H1 (cell line): Measurements from ENCODE around the gene RNF187. TPM values are rescaled to one million over a fixed set of nuclear protein-coding genes. Genes with fewer than 3 reads are reported as not detected.
A peak's percentile ranks its signal among the peaks of the same experiment; 100 is the strongest.

ENCODE experiments used
- BCL11A ChIP-seq, 2 experiments: IDR thresholded peaks; one replicate each; pipeline ENCODE4 v1.6.1; 2011; ENCODE audit warnings: low read depth in 2 of 2, low read length in 2 of 2, mild to moderate bottlenecking in 2 of 2
- CBX5 ChIP-seq: fragments of 300-800, 300-1000 bp; sonication (generic); IDR thresholded peaks from 2 replicates; pipeline ENCODE4 v1.7.1; 2016; ENCODE audit warnings: antibody characterized with exemption, low read length, low read depth
- CTBP2 ChIP-seq: IDR thresholded peaks from 2 replicates; pipeline ENCODE4 v1.7.0; 2011; ENCODE audit warnings: borderline replicate concordance, mild to moderate bottlenecking, moderate library complexity, mixed read lengths, low read length; ENCODE audit not compliant: insufficient read depth, insufficient read length
- HDAC6 ChIP-seq: IDR thresholded peaks from one replicate; pipeline ENCODE4 v1.7.1; 2012; ENCODE audit warnings: low read depth, mild to moderate bottlenecking, inconsistent platforms, low read length, moderate library complexity
- MAFK ChIP-seq: IDR thresholded peaks from 2 replicates; pipeline ENCODE4 v1.6.1; 2012; ENCODE audit warnings: low read depth, mild to moderate bottlenecking, improper control_type of control experiment, low read length
- POLR2A ChIP-seq, 2 experiments: IDR thresholded peaks; 1 replicate in 1 of 2; 2 replicates in 1 of 2; pipeline ENCODE4 v1.6.1; 2011; ENCODE audit warnings: low read depth in 2 of 2, low read length in 2 of 2, mild to moderate bottlenecking in 2 of 2; ENCODE audit errors: control extremely low read depth in 1 of 2
- RNF2 ChIP-seq: fragments of 200-900, 300-1000 bp; sonication (generic); IDR thresholded peaks from 2 replicates; pipeline ENCODE4 v1.7.1; 2016; ENCODE audit warnings: borderline replicate concordance, low read depth, mild to moderate bottlenecking, antibody characterized with exemption, low read length; ENCODE audit not compliant: poor library complexity, severe bottlenecking; ENCODE audit errors: missing control alignments
- SAP30 ChIP-seq: fragments of 300-600 bp; sonication (generic); IDR thresholded peaks from 2 replicates; pipeline ENCODE4 v1.7.1; 2012; ENCODE audit warnings: low read length, moderate library complexity, mild to moderate bottlenecking, inconsistent platforms; ENCODE audit not compliant: insufficient read depth, insufficient replicate concordance
- SIX5 ChIP-seq: IDR thresholded peaks from 2 replicates; pipeline ENCODE4 v1.6.1; 2011; ENCODE audit warnings: mild to moderate bottlenecking, low read depth, low read length
- SP1 ChIP-seq: IDR thresholded peaks from 2 replicates; pipeline ENCODE4 v1.6.1; 2011; ENCODE audit warnings: low read depth, low read length
- SUZ12 ChIP-seq: fragments of 200-600 bp; sonication (generic); IDR thresholded peaks from 2 replicates; pipeline ENCODE4 v1.6.1; 2012; ENCODE audit warnings: mild to moderate bottlenecking, inconsistent platforms, low read length, moderate library complexity, mixed read lengths
- TAF1 ChIP-seq: IDR thresholded peaks from 2 replicates; pipeline ENCODE4 v1.6.1; 2011; ENCODE audit warnings: mild to moderate bottlenecking, low read depth, low read length
- TAF7 ChIP-seq: optimal IDR thresholded peaks from 2 replicates; pipeline ENCODE3; 2011; ENCODE audit warnings: low read depth, mild to moderate bottlenecking, inconsistent platforms, low read length, moderate library complexity, borderline replicate concordance
- TBP ChIP-seq: IDR thresholded peaks from 2 replicates; pipeline ENCODE4 v1.6.1; 2011; ENCODE audit warnings: low read depth, low read length, improper control_type of control experiment
- polyA plus RNA-seq, 7 experiments: library from polyadenylated mRNA; depleted of rRNA in 3 of 7; stranded (reverse) in 5 of 7; unstranded in 2 of 7; fragments of >200 nt in 5 of 7; fragments of 200-250 nt in 2 of 7; gene quantifications; 1 replicate in 5 of 7; 2 replicates in 1 of 7; 4 replicates in 1 of 7; pipeline versions ENCODE4 v1.2.1 to v1.2.3, GENCODE V29; 2011 to 2013; ENCODE audit warnings: missing spikeins in 2 of 7, mixed read lengths in 2 of 7
- total RNA-seq: library from RNA; stranded (reverse); fragmentation: NEBNext Ultra II Directional; extraction: Animal tissue kit (Norgen Biotek cat#: 25700); gene quantifications from 2 replicates; pipeline ENCODE4 v1.2.1, GENCODE V29; 2021
- TF ChIP-seq, protein P1 (sequence below): IDR thresholded peaks from 2 replicates; pipeline ENCODE4 v1.6.1; 2011; ENCODE audit warnings: low read length, improper control_type of control experiment
- TF ChIP-seq, protein P2 (sequence below): IDR thresholded peaks from 2 replicates; pipeline ENCODE4 v1.6.1; 2012; ENCODE audit warnings: inconsistent platforms
- TF ChIP-seq, protein P3 (sequence below), 3 experiments: IDR thresholded peaks; 1 replicate in 2 of 3; 2 replicates in 1 of 3; pipeline versions ENCODE4 v1.5.1 to v1.6.1; 2011; ENCODE audit warnings: low read length in 3 of 3, mild to moderate bottlenecking in 3 of 3, inconsistent platforms in 2 of 3, low read depth in 1 of 3, moderate library complexity in 1 of 3; ENCODE audit not compliant: insufficient read depth in 1 of 3; ENCODE audit errors: control extremely low read depth in 1 of 3

The RNF187 gene
- total and polyA plus RNA-seq, 2 of the 8 experiments (the other 6 are each of a cell fraction or from before 2014, with no cell fraction given) = 47.0 to 113 TPM

DNA sequence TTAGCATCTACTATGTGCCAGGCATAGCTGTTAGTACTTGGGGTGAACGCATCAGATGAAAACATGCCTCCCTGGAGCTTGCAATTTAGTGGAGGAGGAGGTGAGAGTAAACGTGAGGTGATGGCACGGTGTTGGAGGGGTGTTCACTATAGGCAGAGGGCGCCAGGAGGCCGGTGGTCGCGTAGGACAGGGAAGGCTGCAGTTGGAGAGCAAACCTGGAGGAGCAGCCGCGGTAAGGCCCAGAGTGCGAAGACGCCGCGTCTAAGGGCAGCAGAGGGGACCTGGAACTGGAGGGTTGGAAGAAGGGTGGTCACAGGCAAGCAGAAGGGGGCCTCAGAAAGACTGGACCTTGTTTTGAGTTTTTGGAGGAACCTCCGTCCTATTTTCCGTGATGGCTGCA, 40.3 kb upstream of the RNF187 start (continued):
- TF ChIP-seq SP1 (no peak), RNF2 (no peak), SIX5 (no peak), CTBP2 (no peak), TAF7 (no peak), SUZ12 (no peak), HDAC6 (no peak), SAP30 (no peak), CBX5 (no peak), MAFK (no peak), POLR2A (IDR thresholded peaks at IDR 0.05; ENCODE audit: control extremely low read depth in 1 of 2, low read depth in 2 of 2, low read length in 2 of 2) (no peak), TBP (no peak), TAF1 (no peak), BCL11A (IDR thresholded peaks at IDR 0.05; ENCODE audit: low read depth in 2 of 2, low read length in 2 of 2) (no peak)
- TF ChIP-seq, protein P1, sequence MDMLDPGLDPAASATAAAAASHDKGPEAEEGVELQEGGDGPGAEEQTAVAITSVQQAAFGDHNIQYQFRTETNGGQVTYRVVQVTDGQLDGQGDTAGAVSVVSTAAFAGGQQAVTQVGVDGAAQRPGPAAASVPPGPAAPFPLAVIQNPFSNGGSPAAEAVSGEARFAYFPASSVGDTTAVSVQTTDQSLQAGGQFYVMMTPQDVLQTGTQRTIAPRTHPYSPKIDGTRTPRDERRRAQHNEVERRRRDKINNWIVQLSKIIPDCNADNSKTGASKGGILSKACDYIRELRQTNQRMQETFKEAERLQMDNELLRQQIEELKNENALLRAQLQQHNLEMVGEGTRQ = no peak
- TF ChIP-seq, protein P2, sequence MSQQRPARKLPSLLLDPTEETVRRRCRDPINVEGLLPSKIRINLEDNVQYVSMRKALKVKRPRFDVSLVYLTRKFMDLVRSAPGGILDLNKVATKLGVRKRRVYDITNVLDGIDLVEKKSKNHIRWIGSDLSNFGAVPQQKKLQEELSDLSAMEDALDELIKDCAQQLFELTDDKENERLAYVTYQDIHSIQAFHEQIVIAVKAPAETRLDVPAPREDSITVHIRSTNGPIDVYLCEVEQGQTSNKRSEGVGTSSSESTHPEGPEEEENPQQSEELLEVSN = peak; percentile 56
- TF ChIP-seq, protein P3, sequence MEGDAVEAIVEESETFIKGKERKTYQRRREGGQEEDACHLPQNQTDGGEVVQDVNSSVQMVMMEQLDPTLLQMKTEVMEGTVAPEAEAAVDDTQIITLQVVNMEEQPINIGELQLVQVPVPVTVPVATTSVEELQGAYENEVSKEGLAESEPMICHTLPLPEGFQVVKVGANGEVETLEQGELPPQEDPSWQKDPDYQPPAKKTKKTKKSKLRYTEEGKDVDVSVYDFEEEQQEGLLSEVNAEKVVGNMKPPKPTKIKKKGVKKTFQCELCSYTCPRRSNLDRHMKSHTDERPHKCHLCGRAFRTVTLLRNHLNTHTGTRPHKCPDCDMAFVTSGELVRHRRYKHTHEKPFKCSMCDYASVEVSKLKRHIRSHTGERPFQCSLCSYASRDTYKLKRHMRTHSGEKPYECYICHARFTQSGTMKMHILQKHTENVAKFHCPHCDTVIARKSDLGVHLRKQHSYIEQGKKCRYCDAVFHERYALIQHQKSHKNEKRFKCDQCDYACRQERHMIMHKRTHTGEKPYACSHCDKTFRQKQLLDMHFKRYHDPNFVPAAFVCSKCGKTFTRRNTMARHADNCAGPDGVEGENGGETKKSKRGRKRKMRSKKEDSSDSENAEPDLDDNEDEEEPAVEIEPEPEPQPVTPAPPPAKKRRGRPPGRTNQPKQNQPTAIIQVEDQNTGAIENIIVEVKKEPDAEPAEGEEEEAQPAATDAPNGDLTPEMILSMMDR (IDR thresholded peaks at IDR 0.05; ENCODE audit: control extremely low read depth in 1 of 3, insufficient read depth in 1 of 3, low read depth in 1 of 3, low read length in 3 of 3) = peak; percentile 22 to 38 (median 33); a peak in 3 of 4 replicates
- TF ChIP-seq, all 59 proteins: peak for 5
